Ovary (tissue), 9 donors: Measurements from ENCODE around the gene CMTM7. TPM values are rescaled to one million over a fixed set of nuclear protein-coding genes. Genes with fewer than 3 reads are reported as not detected.

Experiments
- DNase-seq, 5 donors: peaks; one replicate each; pipeline ENCODE4 v3.0.0-alpha.2; 2019 to 2020
- H3K27ac ChIP-seq, 2 donors: fragments of 200-600 bp; one replicate each; pipeline versions ENCODE4 v1.5.1 to v1.8.0; 2019 to 2022
- H3K27me3 ChIP-seq: fragments of 200-600 bp; one replicate; pipeline ENCODE4 v1.8.0; 2022
- H3K36me3 ChIP-seq: fragments of 200-600 bp; sonication (generic); one replicate; pipeline ENCODE4 v1.5.1; 2019
- H3K4me1 ChIP-seq: one replicate; pipeline ENCODE4 v1.8.1; 2013; ENCODE audit warnings: mild to moderate bottlenecking, moderate library complexity; ENCODE audit not compliant: insufficient read depth
- H3K4me3 ChIP-seq: fragments of 200-600 bp; sonication (generic); one replicate; pipeline ENCODE4 v1.5.1; 2017
- H3K9me3 ChIP-seq, 2 donors: fragments of 200-600 bp in 1 of 2; sonication (generic) in 1 of 2; one replicate each; pipeline versions ENCODE4 v1.5.1 to v1.8.1; 2013 to 2019; ENCODE audit warnings: mild to moderate bottlenecking in 1 of 2, moderate library complexity in 1 of 2
- EP300 ChIP-seq: sonication (generic); formaldehyde crosslinking; IDR thresholded peaks from one replicate; pipeline ENCODE4 v1.6.1; 2017; ENCODE audit warnings: antibody characterized with exemption
- POLR2A ChIP-seq: fragments of 450-650 bp; IDR thresholded peaks from one replicate; pipeline ENCODE4 v1.6.1; 2017; ENCODE audit warnings: antibody characterized with exemption, mild to moderate bottlenecking, moderate library complexity
- WGBS, 3 donors: extraction: QIAGEN DNeasy Blood & Tissue Kit in 1 of 3; methylation state at CpG; one replicate each; pipeline versions ENCODE4 v1.1.5 to v1.1.7; 2013 to 2017; 5-methylcytosine and 5-hydroxymethylcytosine counted together
- intact Hi-C, 4 donors: fragments of 100-400 bp; cut with DNase I; formaldehyde crosslinking; loops; one replicate each; pipeline versions ENCODE4 v1.11.0 to v1.15.1; 2022 to 2023
- polyA plus RNA-seq, 2 donors: library from polyadenylated mRNA; stranded (reverse); fragments of 200-250 nt in 1 of 2; fragments of 350-450 nt in 1 of 2; fragmentation: Illumina TruSeq in 1 of 2; extraction: RNeasy Lipid Tissue Mini Kit (QIAGEN cat#74804) in 1 of 2; gene quantifications; one replicate each; pipeline ENCODE4 v1.2.3, GENCODE V29; 2013 to 2014
- total RNA-seq, 7 donors: library from RNA; depleted of rRNA in 2 of 7; stranded (reverse); fragments of >200 nt in 2 of 7; fragmentation: NEBNext Ultra II Directional in 3 of 7; extraction: Animal tissue kit (Norgen Biotek cat#: 25700) in 3 of 7; gene quantifications; one replicate each; pipeline versions ENCODE4 v1.1.0 to v1.2.4, GENCODE V29; 2016 to 2023
- TF ChIP-seq, protein P1 (sequence below), 3 donors: fragments of 450-650 bp in 2 of 3; fragments of 200-600 bp in 1 of 3; IDR thresholded peaks; one replicate each; pipeline versions ENCODE4 v1.5.1 to v1.8.0; 2016 to 2022; ENCODE audit warnings: antibody characterized with exemption in 3 of 3, mild to moderate bottlenecking in 1 of 3
- donor health status: DM: no; HTN: no; CAD: no; lungs with moderate emphysema.
- donor health status: DM: no; HTN: no; CAD: no.
- donor health status: Bipolar disorder and iron deficiency.
- donor health status: DM: yes; HTN: yes; CAD: no.
- donor health status: DM: no; HTN: no; CAD: no.
- donor health status: DM: yes; HTN: yes; CAD: no.

CMTM7 gene
- total and polyA plus RNA-seq, 9 donors = 2.7 to 63.4 (median 7.6) TPM

DNA sequence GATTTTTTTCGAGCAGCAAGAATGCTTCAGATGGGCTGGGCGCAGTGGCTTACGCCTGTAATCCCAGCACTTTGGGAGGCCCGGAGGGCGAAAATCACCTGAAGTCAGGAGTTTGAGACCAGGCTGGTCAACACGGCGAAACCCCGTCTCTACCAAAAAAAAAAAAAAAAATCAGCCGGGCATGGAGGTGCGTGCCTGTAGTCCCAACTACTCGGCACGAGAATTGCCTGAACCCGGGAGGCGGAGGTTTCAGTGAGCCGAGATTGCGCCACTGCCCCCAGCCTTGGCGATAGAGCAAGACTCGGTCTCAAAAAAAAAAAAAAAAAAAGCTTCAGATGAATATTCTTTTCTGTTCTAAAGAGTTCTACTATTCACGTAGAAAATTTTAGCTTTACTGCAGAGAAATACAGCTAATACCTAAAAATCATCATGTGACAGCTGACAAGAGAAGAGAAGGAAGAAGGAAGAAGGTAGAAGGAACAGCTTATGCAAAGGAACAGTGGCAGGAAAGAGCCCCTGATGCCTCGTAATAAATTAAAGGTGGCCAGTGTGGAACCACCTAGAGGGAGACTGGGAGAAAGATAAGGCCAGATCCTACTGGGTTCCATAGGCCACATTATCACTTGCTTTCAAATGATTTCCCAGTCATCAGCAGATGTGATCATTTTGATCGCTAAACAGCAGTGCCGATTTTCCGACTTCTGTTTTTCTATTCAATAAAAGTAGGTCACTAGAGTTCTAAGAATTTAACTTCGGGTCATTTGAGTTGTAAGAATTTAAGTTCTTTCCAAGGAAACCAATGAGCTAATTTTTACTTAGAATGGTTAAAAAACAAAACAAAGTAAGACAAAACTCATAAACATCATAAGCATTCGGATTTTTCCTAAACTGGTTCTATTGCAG is 109.5 kb downstream of the CMTM7 start:
- TF ChIP-seq, protein P1, sequence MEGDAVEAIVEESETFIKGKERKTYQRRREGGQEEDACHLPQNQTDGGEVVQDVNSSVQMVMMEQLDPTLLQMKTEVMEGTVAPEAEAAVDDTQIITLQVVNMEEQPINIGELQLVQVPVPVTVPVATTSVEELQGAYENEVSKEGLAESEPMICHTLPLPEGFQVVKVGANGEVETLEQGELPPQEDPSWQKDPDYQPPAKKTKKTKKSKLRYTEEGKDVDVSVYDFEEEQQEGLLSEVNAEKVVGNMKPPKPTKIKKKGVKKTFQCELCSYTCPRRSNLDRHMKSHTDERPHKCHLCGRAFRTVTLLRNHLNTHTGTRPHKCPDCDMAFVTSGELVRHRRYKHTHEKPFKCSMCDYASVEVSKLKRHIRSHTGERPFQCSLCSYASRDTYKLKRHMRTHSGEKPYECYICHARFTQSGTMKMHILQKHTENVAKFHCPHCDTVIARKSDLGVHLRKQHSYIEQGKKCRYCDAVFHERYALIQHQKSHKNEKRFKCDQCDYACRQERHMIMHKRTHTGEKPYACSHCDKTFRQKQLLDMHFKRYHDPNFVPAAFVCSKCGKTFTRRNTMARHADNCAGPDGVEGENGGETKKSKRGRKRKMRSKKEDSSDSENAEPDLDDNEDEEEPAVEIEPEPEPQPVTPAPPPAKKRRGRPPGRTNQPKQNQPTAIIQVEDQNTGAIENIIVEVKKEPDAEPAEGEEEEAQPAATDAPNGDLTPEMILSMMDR (IDR thresholded peaks at IDR 0.05) = no peak
- TF ChIP-seq POLR2A (no peak), EP300 (no peak)
- peak overlapping the region; percentile 79 for H3K4me3 ChIP-seq
- no peak overlapping the region for H3K27ac ChIP-seq
- H3K9me3 ChIP-seq = no peaks in the 10 kb centered on the region
- H3K27me3 ChIP-seq = no peaks in the 10 kb centered on the region
- 52 to 73% (median 61%) methylated on average over 25 of the region's 25 CpGs for WGBS, 3 donors
- intact Hi-C loops = loop anchor here in 1 of 4 donors (10.0 kb wide), 1 partner anchor 434 kb away; no protein-coding TSS in a partner anchor
- H3K4me1 ChIP-seq = no peaks in the 10 kb centered on the region
- DNase-seq = peak in 1 of 5 donors; percentile 21
- no peaks in the 10 kb centered on the region for H3K36me3 ChIP-seq

DNA sequence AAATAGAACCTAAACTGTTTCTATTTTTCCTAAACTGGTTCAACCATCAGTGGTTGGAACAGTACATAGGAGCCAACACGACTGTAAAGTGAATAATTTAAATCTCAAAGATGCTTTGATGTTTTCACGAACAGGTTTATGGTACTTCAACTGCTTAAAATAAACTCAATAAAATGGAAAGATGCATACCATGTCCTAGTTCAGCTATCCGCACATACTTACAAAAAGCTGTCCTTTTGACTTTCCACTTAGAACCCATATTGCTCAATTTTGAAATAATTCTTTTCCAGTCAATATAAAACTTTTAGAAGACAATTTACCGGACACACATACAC is 110.1 kb downstream of the CMTM7 start:
- WGBS, 3 donors = 2 to 3% (median 3%) methylated on average over 4 of the region's 4 CpGs
- intact Hi-C loops = loop anchor here in 1 of 4 donors (10.0 kb wide), 1 partner anchor 433 kb away; no protein-coding TSS in a partner anchor
- H3K9me3 ChIP-seq = no peaks in the 10 kb centered on the region
- peak overlapping the region; percentile 58 to 83 for H3K27ac ChIP-seq
- H3K4me1 ChIP-seq = no peaks in the 10 kb centered on the region
- no peak for TF ChIP-seq EP300
- TF ChIP-seq, protein P1 (IDR thresholded peaks at IDR 0.05) = no peak
- no peak for TF ChIP-seq POLR2A
- H3K36me3 ChIP-seq = no peaks in the 10 kb centered on the region
- H3K27me3 ChIP-seq = no peaks in the 10 kb centered on the region
- H3K4me3 ChIP-seq = peak overlapping the region; percentile 79
- DNase-seq = no peak

DNA sequence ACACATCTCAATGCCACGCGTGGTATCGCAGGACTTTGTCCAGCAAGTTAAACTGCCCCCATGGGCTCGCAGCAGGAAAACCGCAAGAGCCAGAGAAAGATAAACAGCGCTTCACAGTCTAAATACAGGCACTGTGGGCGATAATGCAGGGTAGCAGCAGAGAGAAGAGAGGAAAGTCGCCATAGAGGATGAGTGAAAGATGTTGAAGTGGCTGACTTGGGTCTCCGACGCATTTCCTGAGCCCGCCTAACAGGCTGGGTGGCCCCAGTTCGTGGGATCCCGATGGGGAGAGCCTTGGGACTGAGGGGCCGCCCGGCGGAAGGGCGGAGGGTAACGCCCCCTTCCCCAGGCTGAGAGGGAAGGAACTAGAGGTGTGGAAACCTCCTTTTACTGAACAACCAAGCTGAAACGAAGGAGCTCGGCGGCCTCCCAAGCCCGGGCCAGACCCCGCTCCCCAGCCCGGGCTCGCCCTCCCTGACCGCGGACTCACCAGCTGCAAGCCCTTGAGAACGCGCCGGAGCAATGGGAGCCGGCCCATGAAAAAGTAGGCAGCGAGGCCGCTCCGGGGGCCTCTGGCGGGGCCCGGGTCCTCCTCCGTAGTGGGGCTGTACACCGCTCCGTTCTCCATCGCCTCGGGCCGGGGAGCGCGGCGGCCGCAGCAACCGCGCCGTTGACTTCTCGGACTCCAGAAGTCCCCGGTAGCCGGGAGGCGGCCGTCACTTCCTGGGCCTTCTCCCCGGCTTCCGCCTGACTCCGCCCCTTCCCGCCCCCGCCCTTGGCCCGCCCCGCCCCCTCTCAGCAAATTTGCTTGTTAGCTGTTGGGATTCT is 110.7 kb downstream of the CMTM7 start, which contains the start of gene CMTM6:
TSS of gene CMTM6 (minus strand) at position 735 of the 828 bp plus-strand sequence. CDS start at position 628, 107 bp downstream.
- Histone ChIP-seq H3K36me3 (no peaks in the 10 kb centered on the region), H3K27ac (peak within 1 kb of the TSS; percentile 58 to 83), H3K27me3 (no peaks in the 10 kb centered on the region), H3K4me3 (peak within 1 kb of the TSS; percentile 79), H3K4me1 (no peaks in the 10 kb centered on the region), H3K9me3 (no peaks in the 10 kb centered on the region)
- intact Hi-C loops = loop anchor here in 1 of 4 donors (10.0 kb wide), 1 partner anchor 432 kb away; no protein-coding TSS in a partner anchor
- 0 to 1% (median 0%) methylated on average over 56 to 61 of the region's 61 CpGs for WGBS, 3 donors
- peak; percentile 62 for TF ChIP-seq POLR2A
- TF ChIP-seq EP300 = no peak
- peak; percentile 78 to 86 (median 83) for DNase-seq

DNA sequence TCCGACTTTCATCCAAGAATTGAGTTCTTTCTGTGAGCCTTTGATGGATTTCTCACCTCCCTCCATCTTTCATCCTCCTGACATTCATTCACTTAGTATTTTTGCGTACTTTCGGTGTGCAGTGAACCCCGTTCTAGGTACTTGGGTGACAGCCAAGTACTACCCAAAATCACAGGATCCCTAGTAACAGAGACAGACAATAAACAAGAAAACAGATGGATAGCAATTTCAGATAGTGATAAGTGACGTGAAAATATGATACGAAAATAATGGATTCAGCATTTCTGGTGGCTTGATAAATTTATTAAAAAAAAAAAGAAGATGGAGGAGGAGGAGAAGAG is 111.3 kb downstream of the CMTM7 start:
- H3K9me3 ChIP-seq = no peaks in the 10 kb centered on the region
- peak overlapping the region; percentile 79 for H3K4me3 ChIP-seq
- 1% methylated on average over 6 of the region's 6 CpGs for WGBS, 3 donors
- intact Hi-C loops = loop anchor here in 1 of 4 donors (10.0 kb wide), 1 partner anchor 432 kb away; no protein-coding TSS in a partner anchor
- H3K36me3 ChIP-seq = no peaks in the 10 kb centered on the region
- H3K4me1 ChIP-seq = no peaks in the 10 kb centered on the region
- no peak for DNase-seq
- H3K27me3 ChIP-seq = no peaks in the 10 kb centered on the region
- peak overlapping the region; percentile 58 to 83 for H3K27ac ChIP-seq
- TF ChIP-seq, protein P1 (IDR thresholded peaks at IDR 0.05) = no peak
- no peak for TF ChIP-seq EP300
- no peak for TF ChIP-seq POLR2A

Other genes starting within 250 kb of the CMTM7 start
- gene CMTM8, start 153.2 kb upstream of the CMTM7 start, total RNA-seq = 1 to 10 TPM in 5 of 7 donors, under 1 TPM in 2; 0.48 to 6.4 (median 1.3) TPM
- gene CMTM8, start 153.2 kb upstream of the CMTM7 start, polyA plus RNA-seq = 1 to 10 TPM; 2.5 to 9.9 TPM
- 100 to 1,000 TPM in 1 of 7 donors, 10 to 100 TPM in 6; 24.1 to 150 (median 25.9) TPM for gene CMTM6, start 111.0 kb downstream of the CMTM7 start, total RNA-seq
- gene CMTM6, start 111.0 kb downstream of the CMTM7 start, polyA plus RNA-seq = 10 to 100 TPM; 19.7 to 30.3 TPM
- gene DYNC1LI1, start 179.0 kb downstream of the CMTM7 start, total RNA-seq = 10 to 100 TPM; 21.0 to 37.8 (median 26.6) TPM
- gene DYNC1LI1, start 179.0 kb downstream of the CMTM7 start, polyA plus RNA-seq = 10 to 100 TPM; 21.1 to 37.6 TPM